ENCODE results near the gene TSPAN14.

TSPAN14 gene

DNA sequence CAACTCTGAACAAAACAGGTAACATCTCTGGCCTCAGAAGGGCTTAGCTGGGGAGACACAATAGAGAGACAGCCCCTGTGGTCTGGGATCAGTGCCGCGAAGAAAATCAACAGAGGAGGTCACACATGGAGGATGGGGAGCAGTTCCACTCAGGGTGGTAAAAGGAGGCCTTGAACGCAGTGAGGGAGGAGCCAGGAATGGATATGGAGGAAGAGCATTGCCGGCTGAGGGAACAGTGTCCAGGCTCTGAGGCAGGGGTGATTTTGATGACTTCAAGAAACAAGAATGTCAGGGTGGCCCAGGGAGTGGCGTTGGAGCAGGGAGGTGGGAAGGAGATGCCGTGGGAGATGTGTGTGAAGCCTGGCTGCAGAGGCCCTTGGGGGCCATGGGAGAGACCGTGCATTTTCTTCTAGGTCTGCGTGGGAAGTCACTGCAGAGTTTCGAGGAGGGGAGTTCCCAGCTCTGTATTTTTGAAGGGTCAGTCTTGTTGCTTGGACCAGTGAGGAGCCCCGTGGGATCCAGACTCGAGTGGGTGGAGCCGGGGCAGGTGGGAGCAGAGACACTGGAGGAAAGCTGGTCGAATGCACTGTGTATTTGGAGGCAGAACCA is 47.9 kb downstream of the TSPAN14 start:
- H3K27ac ChIP-seq: peak overlapping the region; percentile 99
- TF ChIP-seq, protein P1, sequence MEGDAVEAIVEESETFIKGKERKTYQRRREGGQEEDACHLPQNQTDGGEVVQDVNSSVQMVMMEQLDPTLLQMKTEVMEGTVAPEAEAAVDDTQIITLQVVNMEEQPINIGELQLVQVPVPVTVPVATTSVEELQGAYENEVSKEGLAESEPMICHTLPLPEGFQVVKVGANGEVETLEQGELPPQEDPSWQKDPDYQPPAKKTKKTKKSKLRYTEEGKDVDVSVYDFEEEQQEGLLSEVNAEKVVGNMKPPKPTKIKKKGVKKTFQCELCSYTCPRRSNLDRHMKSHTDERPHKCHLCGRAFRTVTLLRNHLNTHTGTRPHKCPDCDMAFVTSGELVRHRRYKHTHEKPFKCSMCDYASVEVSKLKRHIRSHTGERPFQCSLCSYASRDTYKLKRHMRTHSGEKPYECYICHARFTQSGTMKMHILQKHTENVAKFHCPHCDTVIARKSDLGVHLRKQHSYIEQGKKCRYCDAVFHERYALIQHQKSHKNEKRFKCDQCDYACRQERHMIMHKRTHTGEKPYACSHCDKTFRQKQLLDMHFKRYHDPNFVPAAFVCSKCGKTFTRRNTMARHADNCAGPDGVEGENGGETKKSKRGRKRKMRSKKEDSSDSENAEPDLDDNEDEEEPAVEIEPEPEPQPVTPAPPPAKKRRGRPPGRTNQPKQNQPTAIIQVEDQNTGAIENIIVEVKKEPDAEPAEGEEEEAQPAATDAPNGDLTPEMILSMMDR (conservative IDR thresholded peaks at IDR 0.05): no peak

DNA sequence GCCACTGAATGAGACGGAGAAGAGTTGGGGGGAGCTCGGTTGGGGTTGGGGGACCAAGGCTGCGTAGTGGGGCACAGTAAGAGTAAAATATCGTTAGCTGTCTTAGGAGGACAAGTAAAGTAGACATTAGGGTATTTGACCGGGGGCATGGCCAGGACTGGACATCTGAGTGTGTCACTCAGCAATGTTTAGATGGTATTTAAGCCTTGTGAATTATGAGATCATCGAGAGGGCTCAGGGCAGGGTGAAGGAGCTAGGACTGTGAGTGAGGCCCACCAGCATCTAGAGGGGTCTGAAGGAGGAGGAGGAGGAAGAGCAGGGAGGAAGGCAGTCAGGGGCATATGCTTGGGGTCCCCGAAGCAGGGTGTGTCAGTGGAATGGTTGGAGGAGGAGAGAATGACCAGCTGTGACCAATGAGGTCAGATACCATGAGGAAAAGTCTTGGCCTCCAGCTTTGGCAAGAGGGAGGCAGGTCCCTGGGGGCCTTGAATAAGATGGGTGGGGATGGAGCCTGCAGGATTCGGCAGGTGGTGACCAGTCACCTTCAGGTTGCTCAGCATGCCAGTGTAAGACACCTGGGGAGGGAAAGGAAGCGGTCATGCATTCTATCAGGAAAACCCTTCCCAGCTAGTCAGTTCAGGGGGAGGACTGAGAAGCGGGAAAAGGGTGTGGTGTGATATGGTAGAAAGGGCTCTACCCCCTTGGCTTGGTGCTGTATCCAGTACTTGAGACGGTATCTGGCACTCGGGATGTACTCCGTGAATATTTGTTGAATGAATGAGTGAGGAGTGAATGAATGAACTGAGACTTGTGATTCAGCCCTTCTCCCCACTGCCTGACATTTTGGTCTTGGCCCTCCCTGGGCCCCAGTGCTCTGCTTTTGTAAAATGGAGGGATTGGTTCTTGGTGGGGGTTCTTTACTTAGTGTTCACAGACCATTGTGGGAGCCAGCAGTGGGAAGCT is 48.8 kb downstream of the TSPAN14 start:
- H3K27ac ChIP-seq: peak overlapping the region; percentile 99
- TF ChIP-seq, protein P1 (conservative IDR thresholded peaks at IDR 0.05): no peak

DNA sequence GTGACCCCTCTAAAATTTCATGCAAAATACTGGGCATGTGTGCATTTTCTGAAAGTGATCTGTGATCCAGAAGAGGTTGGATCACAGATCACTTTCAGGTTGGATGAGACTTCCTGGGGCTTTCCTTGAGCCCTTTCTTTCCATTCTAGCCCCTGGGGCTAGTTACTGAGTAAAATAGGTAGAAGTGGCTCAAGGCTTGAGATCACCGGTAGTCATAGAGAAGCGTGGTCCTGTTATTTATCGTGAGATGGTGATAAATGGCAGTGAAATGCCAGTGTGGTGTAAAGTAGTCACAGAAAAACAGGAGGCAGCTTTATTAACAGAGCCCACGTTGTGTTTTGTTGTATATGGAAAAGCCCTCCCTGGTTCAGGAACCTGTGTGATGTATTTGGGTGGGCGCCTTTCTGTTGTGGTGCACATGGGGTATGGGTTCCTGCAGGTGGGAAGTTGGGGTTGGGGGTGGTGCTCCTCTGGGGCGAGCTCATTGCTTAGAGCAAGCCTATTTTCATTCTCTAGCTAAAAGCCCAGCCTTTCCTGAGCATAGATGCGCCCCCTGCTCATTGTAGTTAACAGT is 49.6 kb downstream of the TSPAN14 start:
- TF ChIP-seq, protein P1 (conservative IDR thresholded peaks at IDR 0.05): no peak
- H3K27ac ChIP-seq: peak overlapping the region; percentile 99

DNA sequence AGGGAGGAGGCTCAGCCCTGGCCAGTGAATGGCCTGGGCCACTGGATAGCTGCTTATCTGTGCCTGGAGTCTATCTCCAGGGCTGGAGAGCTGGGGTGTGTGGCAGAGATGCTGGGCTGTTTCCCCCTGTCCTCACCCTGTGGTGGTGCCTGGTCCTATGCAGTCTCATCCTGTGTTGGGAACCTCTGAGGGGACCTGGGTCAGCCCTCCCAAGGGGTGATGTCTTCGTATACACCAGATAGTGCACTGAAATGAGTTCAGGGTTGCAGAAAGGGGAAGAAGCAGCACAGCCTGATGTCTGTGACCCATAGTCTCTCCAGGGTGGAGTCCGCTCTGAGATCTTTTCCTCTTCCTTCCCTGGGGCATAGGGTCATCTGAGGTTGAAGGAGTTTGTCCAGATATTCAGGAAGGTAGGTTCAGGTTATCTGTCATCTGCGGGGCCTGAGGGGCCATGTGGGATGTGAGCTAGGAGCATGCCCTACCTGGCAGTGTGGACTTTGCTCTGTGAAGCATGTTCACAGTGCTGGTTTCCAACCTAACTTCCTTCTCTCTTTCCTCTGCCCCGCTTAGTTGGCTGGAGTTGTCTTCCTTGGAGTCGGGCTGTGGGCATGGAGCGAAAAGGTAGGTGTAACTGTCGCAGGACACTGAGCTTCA is 50.2 kb downstream of the TSPAN14 start:
- TF ChIP-seq, protein P1 (conservative IDR thresholded peaks at IDR 0.05): no peak
- peak overlapping the region; percentile 99 for H3K27ac ChIP-seq

DNA sequence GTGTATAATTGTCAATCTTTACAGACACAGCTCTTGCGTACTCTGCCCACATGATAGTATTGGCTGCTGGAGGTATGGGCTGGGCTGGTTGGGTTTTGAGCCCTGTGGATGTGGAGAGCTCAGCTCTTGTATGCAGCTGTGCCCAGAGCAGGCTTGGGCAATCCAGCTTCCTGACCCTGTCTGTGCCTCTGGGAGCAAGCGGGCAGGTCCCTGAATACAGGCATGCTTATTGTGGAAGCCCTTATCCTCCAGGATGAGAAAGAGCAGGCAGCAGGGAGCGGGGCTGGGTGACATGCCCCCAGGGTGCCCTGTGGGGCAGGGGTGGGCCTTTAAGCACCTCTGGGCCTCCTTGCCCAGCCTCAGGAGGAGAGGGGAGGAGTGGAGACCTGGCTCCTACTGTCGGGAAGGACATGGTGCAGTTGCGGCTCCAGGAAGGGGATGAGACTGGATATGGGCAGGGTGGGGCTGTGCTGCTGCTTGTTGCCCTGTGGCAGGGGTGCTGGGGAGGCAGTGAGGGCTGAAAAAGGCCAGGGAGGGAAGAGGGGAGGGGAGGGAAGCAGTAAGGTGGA is 50.9 kb downstream of the TSPAN14 start:
- TF ChIP-seq, protein P1 (conservative IDR thresholded peaks at IDR 0.05): no peak
- peak overlapping the region; percentile 99 for H3K27ac ChIP-seq

DNA sequence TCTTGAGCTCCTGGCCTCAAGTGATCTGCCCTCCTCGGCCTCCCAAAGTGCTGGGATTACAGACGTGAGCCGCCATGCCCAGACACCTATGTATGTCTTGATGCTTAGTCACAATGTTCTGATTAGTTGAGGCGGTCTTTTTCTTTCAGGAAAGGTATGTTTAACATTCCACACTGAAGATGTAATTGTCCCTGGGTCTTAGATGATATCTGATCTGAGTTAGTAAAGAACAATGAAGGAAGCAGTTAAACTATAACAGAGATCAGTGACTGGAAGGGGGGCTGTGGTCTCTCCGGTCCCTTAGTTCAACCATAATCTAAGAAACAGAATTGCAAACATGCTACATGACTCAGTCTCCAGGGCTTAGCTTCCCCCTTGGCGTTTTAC is 52.1 kb downstream of the TSPAN14 start:
- TF ChIP-seq, protein P1 (conservative IDR thresholded peaks at IDR 0.05): no peak
- H3K27ac ChIP-seq: peak overlapping the region; percentile 99

All from VCaP (cell line).